Measurements from ENCODE around the gene GPRC5C. TPM values are rescaled to one million over a fixed set of nuclear protein-coding genes. Genes with fewer than 3 reads are reported as not detected.
A peak's percentile ranks its signal among the peaks of the same experiment; 100 is the strongest.

Gene GPRC5C, protein sequence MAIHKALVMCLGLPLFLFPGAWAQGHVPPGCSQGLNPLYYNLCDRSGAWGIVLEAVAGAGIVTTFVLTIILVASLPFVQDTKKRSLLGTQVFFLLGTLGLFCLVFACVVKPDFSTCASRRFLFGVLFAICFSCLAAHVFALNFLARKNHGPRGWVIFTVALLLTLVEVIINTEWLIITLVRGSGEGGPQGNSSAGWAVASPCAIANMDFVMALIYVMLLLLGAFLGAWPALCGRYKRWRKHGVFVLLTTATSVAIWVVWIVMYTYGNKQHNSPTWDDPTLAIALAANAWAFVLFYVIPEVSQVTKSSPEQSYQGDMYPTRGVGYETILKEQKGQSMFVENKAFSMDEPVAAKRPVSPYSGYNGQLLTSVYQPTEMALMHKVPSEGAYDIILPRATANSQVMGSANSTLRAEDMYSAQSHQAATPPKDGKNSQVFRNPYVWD
- 19.6 TPM for polyA plus RNA-seq (2013, experiment 1 of 4)
- polyA plus RNA-seq (2013, experiment 2 of 4): 19.0 TPM
- polyA plus RNA-seq (2013, experiment 3 of 4): 16.2 TPM
- 18.4 TPM for polyA plus RNA-seq (2013, experiment 4 of 4)

DNA sequence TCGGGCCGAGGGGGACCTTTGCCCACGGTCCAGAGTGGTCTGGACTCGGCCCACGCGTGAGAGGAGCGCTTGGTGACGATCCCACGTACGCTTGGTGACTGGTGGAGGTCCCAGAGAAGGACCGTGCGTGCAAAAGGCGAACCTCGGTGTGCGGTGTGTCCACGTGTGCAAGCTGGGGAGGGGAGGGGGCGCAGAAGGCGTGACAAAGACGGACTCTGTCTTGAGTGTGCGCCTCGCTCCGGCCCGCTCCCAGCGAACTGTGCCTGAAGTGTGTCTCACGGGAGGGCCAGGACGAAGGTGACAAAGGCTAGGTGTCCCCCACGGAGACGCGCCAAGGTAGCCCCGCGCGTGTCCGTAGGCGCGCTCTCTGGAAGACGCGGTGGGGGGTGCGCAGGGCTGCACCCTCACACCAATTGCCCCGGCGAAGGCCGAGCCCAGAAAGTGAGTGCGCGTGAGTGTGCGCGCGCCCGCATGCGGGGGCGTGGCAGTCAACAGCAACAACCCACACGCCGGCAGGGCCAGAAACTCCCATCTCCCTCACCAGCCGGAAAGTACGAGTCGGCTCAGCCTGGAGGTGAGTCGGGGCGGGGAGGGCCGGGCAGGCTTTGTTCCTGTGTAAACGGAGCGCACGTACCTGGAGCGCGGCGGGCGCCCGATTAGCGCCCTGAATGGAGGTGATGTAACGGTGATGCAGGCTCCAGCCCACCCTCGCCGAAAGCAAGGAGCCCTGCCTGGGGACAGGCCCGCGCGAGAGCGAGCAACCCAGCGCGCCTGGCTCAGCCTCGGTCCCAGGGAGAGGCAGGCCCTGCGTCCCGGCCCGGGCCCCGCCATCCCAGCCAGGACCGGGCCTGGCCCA, at the start of gene GPRC5C:
Gene GPRC5C (plus strand): TSS at position 521 of the 856 bp plus-strand sequence. CDS start 7,689 bp downstream, outside the sequence.
- Histone ChIP-seq H3K4me1 (ENCODE audit: control insufficient read depth, insufficient read depth, low read length) (peaks cover 37% of the 10 kb centered on the region), H3K27me3 (ENCODE audit: control insufficient read depth, insufficient read depth, low read length, poor library complexity, severe bottlenecking) (peaks cover 44% of the 10 kb centered on the region), H3K4me3 (ENCODE audit: insufficient read depth, low read depth, low read length) (peak within 1 kb of the TSS; percentile 64), H3K36me3 (ENCODE audit: control insufficient read depth, insufficient read depth, low read length) (no peaks in the 10 kb centered on the region), H3K9me3 (ENCODE audit: control insufficient read depth, low read length) (no peaks in the 10 kb centered on the region), H3K27ac (ENCODE audit: insufficient read depth, low read depth, low read length, poor library complexity, severe bottlenecking) (no peak within 1 kb of the TSS)
- WGBS, 2 experiments: 0% methylated on average over 81 of the region's 81 CpGs

DNA sequence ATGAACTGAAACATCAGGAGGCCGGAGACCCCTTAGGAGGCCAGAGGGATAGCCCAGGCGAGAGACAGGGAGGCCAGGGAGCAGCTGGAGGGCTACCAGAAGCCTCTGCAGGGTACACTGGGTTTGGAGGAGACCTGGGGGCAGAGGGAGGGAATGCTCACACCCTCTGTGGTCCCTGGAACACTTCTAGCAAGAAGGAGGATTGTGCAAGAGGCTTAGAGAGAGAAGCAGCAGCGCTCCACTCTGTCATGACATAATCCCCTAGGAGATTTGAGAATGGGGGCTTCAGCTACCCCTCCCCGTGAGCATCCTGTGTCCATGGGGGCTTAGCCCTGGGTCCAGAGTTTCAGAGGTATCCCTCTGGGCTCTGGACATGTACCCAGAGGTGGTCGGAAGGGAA, 48.7 kb upstream of the GPRC5C start:
- peaks cover 18% of the 10 kb centered on the region for H3K4me1 ChIP-seq (ENCODE audit: control insufficient read depth, insufficient read depth, low read length)
- no peaks in the 10 kb centered on the region for H3K9me3 ChIP-seq (ENCODE audit: control insufficient read depth, low read length)
- 90 to 91% methylated on average over 5 of the region's 5 CpGs for WGBS, 2 experiments
- H3K4me3 ChIP-seq (ENCODE audit: insufficient read depth, low read depth, low read length): no peak overlapping the region
- H3K27me3 ChIP-seq (ENCODE audit: control insufficient read depth, insufficient read depth, low read length, poor library complexity, severe bottlenecking): no peaks in the 10 kb centered on the region
- H3K36me3 ChIP-seq (ENCODE audit: control insufficient read depth, insufficient read depth, low read length): no peaks in the 10 kb centered on the region
- no peak overlapping the region for H3K27ac ChIP-seq (ENCODE audit: insufficient read depth, low read depth, low read length, poor library complexity, severe bottlenecking)

GRCh38 chr17:74385201-74385600, 46.7 kb upstream of the GPRC5C start:
- no peak overlapping the region for H3K4me3 ChIP-seq (ENCODE audit: insufficient read depth, low read depth, low read length)
- 87 to 97% methylated on average over 3 of the region's 3 CpGs for WGBS, 2 experiments
- no peaks in the 10 kb centered on the region for H3K9me3 ChIP-seq (ENCODE audit: control insufficient read depth, low read length)
- no peak overlapping the region for H3K27ac ChIP-seq (ENCODE audit: insufficient read depth, low read depth, low read length, poor library complexity, severe bottlenecking)
- no peaks in the 10 kb centered on the region for H3K36me3 ChIP-seq (ENCODE audit: control insufficient read depth, insufficient read depth, low read length)
- H3K27me3 ChIP-seq (ENCODE audit: control insufficient read depth, insufficient read depth, low read length, poor library complexity, severe bottlenecking): no peaks in the 10 kb centered on the region
- H3K4me1 ChIP-seq (ENCODE audit: control insufficient read depth, insufficient read depth, low read length): peaks cover 26% of the 10 kb centered on the region

- Histone ChIP-seq H3K27me3 (ENCODE audit: control insufficient read depth, insufficient read depth, low read length, poor library complexity, severe bottlenecking) (no peaks in the 10 kb centered on the region), H3K4me3 (ENCODE audit: insufficient read depth, low read depth, low read length) (no peak overlapping the region), H3K4me1 (ENCODE audit: control insufficient read depth, insufficient read depth, low read length) (peaks cover 22% of the 10 kb centered on the region), H3K9me3 (ENCODE audit: control insufficient read depth, low read length) (no peaks in the 10 kb centered on the region), H3K27ac (ENCODE audit: insufficient read depth, low read depth, low read length, poor library complexity, severe bottlenecking) (no peak overlapping the region), H3K36me3 (ENCODE audit: control insufficient read depth, insufficient read depth, low read length) (no peaks in the 10 kb centered on the region)
- WGBS, 2 experiments: 91 to 93% methylated on average over 8 of the region's 8 CpGs
These were observed 45.5 kb upstream of the GPRC5C start for GRCh38 chr17:74386386-74386785.

- no peaks in the 10 kb centered on the region for H3K36me3 ChIP-seq (ENCODE audit: control insufficient read depth, insufficient read depth, low read length)
- no peak overlapping the region for H3K27ac ChIP-seq (ENCODE audit: insufficient read depth, low read depth, low read length, poor library complexity, severe bottlenecking)
- 62 to 67% methylated on average over 17 of the region's 17 CpGs for WGBS, 2 experiments
- H3K4me1 ChIP-seq (ENCODE audit: control insufficient read depth, insufficient read depth, low read length): peaks cover 22% of the 10 kb centered on the region
- H3K27me3 ChIP-seq (ENCODE audit: control insufficient read depth, insufficient read depth, low read length, poor library complexity, severe bottlenecking): no peaks in the 10 kb centered on the region
- H3K4me3 ChIP-seq (ENCODE audit: insufficient read depth, low read depth, low read length): no peak overlapping the region
- H3K9me3 ChIP-seq (ENCODE audit: control insufficient read depth, low read length): no peaks in the 10 kb centered on the region
These were observed 44.3 kb upstream of the GPRC5C start for GRCh38 chr17:74387365-74388218.

- peaks cover 27% of the 10 kb centered on the region for H3K4me1 ChIP-seq (ENCODE audit: control insufficient read depth, insufficient read depth, low read length)
- no peaks in the 10 kb centered on the region for H3K27me3 ChIP-seq (ENCODE audit: control insufficient read depth, insufficient read depth, low read length, poor library complexity, severe bottlenecking)
- WGBS, 2 experiments: 71 to 77% methylated on average over 12 of the region's 12 CpGs
- no peak overlapping the region for H3K27ac ChIP-seq (ENCODE audit: insufficient read depth, low read depth, low read length, poor library complexity, severe bottlenecking)
- no peaks in the 10 kb centered on the region for H3K36me3 ChIP-seq (ENCODE audit: control insufficient read depth, insufficient read depth, low read length)
- no peaks in the 10 kb centered on the region for H3K9me3 ChIP-seq (ENCODE audit: control insufficient read depth, low read length)
- H3K4me3 ChIP-seq (ENCODE audit: insufficient read depth, low read depth, low read length): no peak overlapping the region
These were observed 42.7 kb upstream of the GPRC5C start for GRCh38 chr17:74389084-74389753.

DNA sequence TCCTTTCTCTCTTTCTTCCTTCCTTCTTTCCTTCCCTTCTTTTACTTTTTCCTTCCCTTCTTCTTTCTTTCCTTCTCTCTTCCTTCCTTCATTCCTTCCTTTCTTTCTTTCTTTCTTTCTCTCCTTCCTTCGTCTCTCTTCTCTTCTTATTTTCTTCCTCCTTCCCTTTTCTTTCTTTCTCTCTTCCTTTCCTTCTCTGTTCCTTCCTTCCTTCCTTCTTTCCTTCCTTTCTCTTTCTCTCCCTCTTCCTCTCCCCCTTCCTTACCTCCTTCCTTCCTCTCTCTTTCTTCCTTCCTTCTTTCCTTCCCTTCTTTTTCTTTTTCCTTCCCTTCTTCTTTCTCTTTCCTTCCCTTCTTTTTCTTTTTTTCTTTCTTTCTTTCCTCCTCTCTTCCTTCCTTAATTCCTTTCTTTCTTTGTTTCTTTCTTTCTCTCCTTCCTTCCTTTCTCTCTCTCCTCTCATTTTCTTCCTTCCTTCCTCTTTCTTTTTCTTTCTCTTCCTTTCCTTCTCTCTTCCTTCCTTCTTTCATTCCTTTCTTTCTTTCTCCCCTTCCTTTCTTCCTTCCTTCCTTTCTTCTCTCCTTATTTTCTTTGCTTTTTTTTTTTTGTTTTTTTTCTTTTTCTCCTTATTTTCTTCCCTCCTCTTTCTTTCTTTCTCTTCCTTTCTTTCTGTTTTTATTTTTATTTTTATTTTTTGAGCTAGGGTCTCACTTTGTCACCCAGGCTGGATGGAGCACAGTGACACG, 41.8 kb upstream of the GPRC5C start:
- peaks cover 29% of the 10 kb centered on the region for H3K4me1 ChIP-seq (ENCODE audit: control insufficient read depth, insufficient read depth, low read length)
- no peak overlapping the region for H3K27ac ChIP-seq (ENCODE audit: insufficient read depth, low read depth, low read length, poor library complexity, severe bottlenecking)
- H3K4me3 ChIP-seq (ENCODE audit: insufficient read depth, low read depth, low read length): no peak overlapping the region
- WGBS, 2 experiments: 83 to 89% methylated on average over 2 of the region's 2 CpGs
- H3K9me3 ChIP-seq (ENCODE audit: control insufficient read depth, low read length): no peaks in the 10 kb centered on the region
- no peaks in the 10 kb centered on the region for H3K36me3 ChIP-seq (ENCODE audit: control insufficient read depth, insufficient read depth, low read length)
- H3K27me3 ChIP-seq (ENCODE audit: control insufficient read depth, insufficient read depth, low read length, poor library complexity, severe bottlenecking): no peaks in the 10 kb centered on the region

GRCh38 chr17:74390680-74391653, 40.9 kb upstream of the GPRC5C start:
- Histone ChIP-seq H3K36me3 (ENCODE audit: control insufficient read depth, insufficient read depth, low read length) (no peaks in the 10 kb centered on the region), H3K27ac (ENCODE audit: insufficient read depth, low read depth, low read length, poor library complexity, severe bottlenecking) (no peak overlapping the region)
- 91 to 93% methylated on average over 10 to 11 of the region's 11 CpGs for WGBS, 2 experiments

More at GRCh38 chr17:74390680-74391653, 40.9 kb upstream of the GPRC5C start:
- peaks cover 29% of the 10 kb centered on the region for H3K4me1 ChIP-seq (ENCODE audit: control insufficient read depth, insufficient read depth, low read length)
- no peaks in the 10 kb centered on the region for H3K9me3 ChIP-seq (ENCODE audit: control insufficient read depth, low read length)
- no peaks in the 10 kb centered on the region for H3K27me3 ChIP-seq (ENCODE audit: control insufficient read depth, insufficient read depth, low read length, poor library complexity, severe bottlenecking)
- H3K4me3 ChIP-seq (ENCODE audit: insufficient read depth, low read depth, low read length): no peak overlapping the region
